HG03097 (cell line): Measurements from ENCODE around the gene PRKCE.

Experiments
- ATAC-seq: cut with Tn5 transposase; IDR thresholded peaks from one replicate; pipeline ENCODE4 v1.9.1; 2021; ENCODE audit not compliant: unreplicated experiment, low FRiP score

Gene PRKCE

DNA sequence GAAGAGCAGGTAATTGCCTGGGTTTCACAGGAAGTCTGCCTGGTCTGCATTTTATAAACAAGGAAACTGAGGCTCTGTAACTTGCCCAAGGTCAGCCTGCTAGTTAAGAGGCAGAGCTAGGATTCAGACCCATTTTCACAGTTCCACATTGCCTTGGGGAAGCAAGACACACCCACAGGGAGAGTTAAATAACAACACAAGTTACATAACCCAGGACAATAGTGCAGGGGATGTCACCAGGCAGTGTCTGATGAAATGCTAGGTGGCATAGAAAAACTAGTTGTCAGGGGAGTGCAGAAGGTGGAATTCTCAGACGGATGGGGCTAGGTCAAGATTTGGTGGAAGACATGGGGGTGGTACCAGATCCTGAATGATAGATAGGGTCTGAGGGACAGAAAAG lies 69.7 kb downstream of the PRKCE start:
- ATAC-seq, result no peak

DNA sequence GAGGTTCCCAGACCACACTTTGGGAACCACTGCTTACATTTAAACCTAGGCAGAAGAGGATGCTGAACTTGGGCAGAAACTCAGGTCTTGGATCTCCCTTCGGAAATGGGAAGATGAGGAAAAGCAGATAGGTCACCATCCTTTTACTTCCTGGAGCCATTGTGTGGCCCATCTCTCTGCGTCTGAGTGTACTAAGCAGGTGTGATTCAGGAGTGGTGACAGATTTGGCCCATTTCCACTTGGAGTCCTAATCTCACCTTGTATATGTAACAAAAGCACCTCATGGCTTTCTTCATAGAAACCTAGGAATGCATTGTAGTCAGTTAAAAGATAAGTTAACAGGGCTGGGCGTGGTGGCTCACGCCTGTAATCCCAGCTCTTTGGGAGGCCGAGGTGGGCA lies 71.0 kb downstream of the PRKCE start:
- ATAC-seq, result no peak

DNA sequence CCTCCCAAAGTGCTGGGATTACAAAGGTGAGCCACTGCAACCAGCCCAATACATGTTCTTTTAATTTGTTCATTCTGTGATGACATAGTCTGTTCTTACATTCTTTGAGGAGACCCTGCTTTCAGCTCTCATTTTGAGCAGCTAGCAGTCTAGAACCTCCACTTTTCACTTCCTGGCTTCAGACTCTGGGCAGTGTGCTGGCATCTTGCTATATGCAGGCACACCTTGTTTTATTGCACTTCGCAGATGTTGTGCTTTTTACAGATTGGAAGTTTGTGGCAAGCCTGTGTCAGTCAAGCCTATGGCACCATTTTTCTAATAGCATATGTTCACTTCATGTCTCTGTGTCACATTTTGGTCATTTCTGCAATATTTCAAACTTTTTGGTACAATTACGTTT lies 72.4 kb downstream of the PRKCE start:
- no peak for ATAC-seq

DNA sequence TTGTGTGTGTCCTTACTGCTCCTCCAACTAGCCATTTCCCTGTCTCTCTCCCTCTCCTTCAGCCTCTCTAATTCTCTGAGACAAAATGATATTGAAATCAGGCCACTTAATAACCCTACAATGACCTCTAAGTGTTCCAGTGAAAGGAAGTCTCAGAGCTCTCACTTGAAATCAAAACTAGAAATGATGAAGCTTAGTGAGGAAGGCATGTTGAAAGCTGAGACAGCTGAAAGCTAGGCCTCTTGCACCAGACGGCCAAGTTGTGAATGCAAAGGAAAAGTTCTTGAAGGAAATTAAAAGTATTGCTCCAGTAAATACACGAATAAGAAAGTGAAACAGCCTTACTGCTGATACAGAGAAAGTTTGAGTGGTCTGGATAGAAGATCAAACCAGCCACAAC lies 72.9 kb downstream of the PRKCE start:
- ATAC-seq, result no peak

DNA sequence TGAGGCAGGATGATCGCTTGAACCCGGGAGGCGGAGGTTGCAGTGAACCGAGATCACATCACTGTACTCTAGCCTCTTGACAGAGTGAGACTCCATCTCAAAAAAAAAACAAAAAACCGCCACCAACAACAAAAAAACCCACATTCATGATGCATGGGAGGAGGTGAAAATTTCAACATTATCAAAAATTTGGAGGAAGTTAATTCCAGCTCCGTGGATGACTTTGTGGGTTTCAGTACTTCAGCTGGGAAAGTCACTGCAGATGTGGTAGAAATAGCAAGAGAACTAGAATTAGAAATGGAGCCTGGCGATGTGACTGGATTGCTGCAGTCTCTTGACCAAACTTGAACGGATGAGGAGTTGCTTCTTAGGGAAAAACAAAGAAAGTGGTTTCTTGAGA lies 74.3 kb downstream of the PRKCE start:
- ATAC-seq, result no peak

DNA sequence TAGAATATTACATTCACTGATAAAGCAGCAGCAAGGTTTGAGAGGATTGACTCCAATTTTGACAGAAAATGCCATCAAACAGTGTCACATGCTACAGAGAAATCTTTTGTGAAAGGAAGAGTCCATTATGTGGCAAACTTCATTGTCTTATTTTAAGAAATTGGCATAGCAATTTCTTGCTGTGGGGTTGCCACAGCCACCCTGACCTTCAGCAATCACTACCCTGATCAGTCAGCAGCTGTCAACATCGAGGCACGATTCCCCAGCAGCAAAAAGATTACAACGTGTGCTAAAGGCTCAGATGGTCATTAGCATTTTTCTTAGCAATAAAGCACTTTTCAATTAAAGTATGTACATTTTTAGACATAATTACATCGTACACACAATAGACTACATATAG lies 74.7 kb downstream of the PRKCE start:
- ATAC-seq, result no peak

DNA sequence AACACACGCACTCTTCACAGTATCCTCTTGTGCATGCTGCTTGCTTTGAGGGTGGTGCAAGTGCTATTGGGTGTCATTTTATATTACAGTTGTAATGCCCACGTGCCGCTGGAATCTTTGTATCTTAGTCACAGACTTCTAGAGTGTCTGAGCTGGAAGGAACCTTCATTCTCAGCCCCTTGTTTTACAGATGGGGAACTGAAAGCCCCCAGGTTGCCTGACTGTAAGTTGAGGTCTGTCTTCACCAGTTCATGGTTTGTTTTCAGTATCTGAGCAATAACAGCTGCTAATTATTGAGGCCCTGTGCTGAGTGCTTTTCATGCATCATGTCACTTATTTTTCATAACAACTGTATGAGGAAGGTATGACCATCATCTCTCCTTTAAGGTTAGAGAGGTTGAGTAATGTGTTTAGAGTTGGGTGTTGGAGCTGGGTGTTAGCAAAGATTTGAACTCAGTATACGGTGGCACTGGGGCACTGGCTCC lies 77.0 kb downstream of the PRKCE start:
- peak; percentile 70 for ATAC-seq

DNA sequence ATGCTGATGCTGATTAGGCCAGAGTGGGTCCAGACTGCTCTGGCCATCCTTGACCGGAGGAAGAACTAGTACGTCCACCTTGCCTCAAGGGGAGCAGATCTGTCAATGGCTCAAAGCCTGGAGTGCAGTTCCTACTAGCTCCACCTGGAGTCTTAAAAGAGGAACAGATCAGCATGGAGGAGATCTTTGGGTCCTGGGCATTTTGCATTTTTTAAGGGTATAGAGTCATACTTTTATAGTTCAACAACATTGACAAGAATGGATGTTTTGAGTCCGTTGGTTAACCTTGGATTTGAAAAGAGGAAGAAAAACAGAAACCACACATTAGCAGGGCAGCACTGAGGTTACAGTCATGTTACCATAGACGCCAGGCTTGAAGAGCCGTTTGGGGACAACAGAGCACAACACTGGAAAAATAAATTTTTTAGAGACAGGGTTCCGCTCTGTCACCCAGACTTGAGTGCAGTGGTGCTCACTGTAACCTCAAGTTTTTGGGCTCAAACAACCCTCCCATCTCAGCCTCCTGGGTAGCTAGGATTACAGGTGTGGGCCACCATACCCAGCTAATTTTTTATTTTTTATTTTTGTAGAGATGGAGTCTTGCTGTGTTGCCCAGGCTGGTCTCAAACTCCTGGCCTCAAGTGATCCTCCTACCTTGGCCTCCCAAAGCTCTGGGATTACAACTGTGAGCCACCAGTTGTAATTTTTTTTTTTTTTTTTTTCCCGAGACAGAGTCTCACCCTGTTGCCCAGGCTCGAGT lies 78.5 kb downstream of the PRKCE start:
- peak; percentile 41 for ATAC-seq

DNA sequence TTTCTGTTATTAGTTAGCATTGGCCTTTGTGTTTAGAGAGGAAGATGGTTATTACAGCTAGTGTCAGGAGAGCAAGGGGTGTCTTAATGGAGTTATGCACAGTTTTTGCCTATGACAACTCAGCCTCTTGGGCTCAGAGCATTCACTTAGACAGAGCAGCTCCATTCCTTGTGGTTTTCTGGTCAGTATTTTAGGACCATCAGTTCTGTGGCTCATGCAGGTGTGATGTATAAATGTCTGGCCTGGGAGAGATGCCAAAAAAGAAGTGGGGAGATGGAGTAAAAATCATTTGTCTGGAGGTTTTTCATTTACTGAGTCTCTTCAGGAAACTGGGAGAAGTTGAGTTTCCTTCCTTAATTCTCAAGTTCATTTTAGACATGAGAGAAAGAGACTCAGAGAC lies 79.7 kb downstream of the PRKCE start:
- ATAC-seq, result no peak

DNA sequence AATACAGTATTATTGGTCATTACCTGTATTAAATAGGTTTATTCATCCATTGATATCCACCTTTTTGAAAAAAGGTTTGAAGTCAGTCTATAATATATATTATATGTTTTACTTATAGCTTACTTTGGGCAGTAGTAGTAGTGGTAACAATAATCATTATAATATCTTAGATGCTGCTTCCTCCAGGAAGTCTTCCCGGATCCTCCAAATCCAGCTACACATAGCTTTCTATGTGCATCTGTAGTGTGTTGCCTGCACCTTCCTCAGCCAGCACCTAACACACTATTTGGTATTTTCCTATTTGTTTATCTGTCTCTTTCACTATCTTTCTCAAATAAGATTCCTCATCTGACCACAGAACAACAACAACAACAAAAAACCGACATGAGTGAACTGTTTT lies 81.0 kb downstream of the PRKCE start:
- no peak for ATAC-seq

DNA sequence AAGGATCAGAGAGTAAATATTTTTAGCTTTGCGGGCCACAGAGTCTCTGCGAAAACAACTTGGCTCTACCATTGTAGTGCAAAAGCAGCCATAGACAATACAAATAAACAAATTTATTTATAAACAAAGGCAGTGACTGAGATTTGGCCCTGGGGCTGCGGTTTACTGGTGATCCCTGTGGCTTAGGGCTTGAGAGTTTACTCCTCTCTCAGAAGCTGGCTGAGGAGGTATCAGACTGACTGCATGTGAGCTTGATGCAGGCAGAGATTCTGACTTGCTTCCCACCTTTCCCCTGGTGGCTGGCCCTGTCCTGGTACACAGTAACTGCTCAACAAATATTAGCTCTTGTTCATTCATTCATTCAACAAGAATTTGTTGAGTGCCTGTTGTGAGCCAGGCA lies 81.5 kb downstream of the PRKCE start:
- no peak for ATAC-seq

DNA sequence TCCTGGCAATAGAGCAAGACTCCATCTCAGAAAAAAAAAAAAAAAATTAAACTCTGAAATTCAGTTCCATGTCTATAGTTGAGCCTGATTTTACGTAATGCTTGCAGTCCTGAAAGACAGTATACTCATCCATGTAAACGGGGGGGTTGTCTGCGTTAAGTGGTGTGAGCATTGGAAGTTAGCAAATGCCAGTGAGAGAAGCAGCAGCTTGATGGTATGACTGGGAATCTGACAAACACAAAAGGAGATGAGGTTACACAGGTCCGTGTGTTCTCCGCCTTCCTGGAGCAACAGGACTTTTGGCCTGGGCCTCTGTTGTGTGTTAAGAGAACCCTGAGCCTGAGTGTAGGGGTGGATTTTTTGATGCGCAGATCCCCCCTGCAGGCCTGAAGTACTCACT lies 82.9 kb downstream of the PRKCE start:
- no peak for ATAC-seq

DNA sequence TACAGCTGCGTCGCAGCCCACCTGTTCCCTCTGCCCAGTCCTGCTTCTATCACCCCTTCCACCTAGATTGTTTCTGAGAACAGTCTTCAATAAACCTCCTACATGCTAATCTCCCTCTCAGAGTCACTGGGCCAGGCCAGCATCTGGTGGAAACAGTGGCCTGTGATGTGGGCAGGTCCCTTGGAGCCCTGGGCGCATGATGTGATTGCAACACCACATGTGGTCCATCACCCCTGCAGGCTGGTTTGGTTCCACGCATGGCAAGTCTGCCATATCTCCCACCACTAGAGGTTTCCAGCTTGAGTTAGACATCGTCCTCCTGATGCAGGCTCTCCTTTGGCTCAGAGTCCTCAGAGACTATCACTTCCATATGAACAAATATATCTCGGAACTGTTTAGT lies 83.5 kb downstream of the PRKCE start:
- no peak for ATAC-seq

DNA sequence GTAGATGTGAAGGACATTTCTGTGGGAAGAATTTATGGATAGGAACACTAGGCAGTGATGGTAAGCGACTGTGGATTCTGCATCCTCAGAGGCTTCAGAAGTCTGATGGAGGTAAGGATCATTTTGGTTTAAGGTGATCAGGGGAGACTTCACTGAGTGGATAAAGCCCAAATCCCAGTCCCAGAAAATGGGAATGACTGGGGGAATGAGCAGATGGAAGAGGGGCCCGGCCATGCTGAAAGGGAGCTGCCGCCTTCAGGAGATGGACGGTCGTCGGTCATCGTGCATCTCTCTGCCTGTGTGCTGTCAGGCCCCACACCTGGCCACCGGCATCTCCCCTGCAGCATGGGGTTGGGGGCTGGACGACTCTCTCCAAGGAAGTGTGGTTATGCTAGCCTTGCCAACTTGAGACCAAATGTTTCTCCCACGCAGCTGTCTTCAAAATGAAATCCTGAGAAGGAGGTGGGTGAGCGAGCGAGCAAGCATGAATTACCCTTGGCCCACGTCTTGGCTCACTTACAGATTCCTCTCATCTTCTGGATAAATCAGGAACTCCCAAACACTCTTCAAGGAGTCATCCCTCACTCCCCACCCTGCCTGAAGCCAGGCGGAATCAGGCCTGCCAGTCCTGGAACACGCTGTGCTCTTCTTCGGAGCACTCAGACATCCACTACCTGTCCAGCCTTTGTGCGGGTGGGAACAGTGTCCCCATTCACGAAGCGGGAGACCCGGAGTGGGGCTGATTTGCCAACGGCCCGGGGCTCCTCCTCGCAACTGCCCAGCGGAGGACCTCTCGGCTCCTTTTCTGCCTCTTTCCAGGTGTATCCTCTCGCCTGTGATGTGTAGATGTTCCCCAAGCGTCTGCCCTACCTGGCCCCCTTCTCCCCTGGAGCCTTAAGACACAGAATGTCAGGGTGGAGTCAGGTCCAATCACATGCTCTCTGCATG lies 85.6 kb downstream of the PRKCE start:
- no peak for ATAC-seq

DNA sequence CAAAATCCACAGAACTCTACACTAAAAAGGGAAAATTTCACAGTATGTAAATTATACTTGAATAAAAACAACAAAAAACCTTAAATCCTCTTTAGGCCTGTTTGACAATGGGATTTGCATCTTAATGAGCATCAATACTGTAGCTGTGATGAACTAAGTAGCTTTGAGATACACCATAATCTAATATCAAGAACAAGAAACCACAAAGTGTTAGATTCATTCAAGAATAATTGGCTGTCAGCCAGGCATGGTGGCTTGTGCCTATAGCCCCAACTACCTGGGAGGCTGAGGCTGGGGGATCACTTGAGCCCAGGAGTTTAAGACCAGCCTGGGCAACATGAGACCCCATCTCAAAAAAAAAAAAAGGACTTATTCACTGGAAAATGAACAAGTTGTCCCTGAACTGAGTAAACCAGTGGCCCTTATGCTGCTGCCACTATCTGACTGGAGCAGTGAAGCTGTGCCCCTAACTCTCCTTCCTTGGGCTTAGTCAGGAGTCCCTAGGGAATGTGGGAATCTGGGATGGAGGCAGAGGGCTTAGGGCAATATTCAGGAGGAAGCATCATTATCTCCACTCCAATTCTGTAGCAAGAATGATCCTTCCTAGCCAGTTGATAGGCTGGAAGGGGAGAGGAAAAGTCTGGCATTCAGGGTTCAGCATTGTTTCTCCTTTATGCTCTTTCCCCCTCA lies 88.5 kb downstream of the PRKCE start:
- no peak for ATAC-seq

DNA sequence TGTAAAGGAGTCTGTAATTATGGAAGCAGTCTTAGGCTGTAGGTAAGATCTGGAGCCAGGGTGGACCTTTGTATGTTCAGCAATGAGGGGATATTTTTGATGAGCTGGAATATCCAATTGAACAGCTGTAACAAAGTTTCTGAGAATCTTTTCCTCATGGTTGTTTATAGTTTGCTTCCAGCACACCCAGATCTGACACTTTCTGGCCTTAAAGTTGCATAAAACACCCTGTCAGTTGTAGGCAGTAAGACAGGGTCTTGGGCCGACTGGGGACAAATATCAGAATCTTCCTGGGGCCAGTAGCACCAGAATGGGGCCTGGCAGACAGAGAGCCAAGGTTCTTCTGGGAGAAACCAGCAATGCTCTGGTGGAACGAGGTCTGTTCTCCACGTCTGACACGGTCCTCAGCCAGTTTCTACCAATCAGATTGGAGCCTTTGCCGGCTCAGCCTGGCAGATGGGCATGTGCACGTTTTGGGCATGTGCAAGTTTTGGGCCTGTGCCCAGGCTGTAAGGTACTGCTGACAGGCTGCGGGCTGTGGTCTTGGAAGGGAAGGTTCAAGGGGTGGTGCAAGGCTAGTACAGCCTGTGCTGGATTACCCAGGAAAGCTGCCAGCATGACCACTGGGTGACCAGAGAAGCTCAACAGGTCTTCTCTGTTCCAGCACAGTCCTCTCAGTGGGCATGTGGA lies 89.8 kb downstream of the PRKCE start:
- ATAC-seq, result no peak

DNA sequence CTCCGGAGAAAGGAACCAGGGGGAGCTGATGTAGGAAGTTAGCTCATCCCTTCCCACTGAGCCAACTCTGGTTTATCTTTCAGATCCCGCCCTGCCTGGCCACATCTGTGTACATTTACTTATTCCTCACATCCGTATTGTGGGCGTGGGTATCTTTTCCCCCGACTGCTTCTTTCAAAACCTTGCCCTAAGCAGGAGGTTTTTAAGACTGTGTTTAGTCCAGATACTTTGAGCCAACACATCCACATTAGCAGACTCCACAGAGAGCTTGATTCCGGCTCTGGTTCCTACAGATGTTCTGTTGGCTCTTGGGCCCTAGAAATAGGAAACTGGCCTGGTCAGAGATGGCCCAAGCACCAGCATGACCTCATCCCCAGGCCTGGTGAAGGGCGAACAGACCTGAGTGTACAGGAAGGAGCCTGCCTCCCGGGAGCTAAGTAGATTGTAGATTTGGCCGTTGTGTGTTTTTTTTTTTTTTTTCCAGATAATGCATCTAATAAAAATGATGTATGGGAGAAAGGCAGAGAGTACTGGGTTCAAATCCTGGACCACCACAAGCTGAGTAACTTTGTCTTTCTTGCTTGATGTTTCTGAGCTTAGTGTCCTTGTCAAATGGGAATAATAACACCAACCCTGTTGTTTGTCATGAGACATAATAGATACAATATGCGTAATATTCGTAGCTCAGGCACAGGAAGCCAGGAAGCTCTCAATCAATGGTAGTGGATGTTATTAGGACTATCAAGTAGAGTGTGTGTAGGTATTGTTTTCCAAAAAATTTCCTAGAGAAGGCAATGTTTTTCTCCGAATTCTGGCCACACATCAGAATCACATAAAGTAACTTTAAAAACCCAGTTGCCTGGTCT lies 92.3 kb downstream of the PRKCE start:
- no peak for ATAC-seq

DNA sequence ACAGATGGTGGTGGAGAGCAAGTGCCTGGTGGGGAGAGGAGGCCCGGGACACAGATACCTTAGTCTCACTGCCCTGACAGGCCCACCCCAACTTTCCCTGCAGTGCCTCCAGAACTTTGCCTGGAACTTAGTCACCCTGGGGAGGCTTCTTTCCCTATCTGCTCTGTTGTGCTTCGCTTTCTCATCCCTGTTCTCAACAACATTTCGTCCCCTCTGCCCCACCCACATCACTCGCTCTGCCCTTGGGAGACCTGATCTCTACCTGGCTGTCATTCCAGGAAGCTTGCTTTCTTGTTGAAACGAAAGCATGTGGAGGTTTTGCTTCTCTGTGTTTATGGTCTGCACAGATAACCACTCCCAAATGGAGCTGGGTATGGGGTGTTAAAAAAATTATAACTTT lies 93.8 kb downstream of the PRKCE start:
- no peak for ATAC-seq

DNA sequence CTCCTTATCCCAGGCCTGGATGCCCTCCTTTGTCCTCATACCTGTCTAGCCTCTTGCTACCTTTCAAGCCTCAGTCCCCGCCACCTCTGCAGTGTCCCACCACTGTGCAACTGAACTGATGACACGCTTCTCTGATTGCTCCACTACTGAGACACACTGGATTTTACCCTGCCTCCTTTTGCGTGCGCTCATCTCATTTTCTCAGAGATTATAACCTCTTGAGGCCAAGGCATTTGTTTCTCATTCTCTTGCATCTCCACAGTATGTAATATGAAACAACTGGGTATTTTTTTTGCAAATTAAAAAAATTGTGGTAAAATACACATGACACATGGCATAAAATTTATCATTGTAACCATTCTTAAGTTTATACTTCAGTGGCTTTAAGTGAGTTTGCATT lies 95.4 kb downstream of the PRKCE start:
- ATAC-seq, result no peak

DNA sequence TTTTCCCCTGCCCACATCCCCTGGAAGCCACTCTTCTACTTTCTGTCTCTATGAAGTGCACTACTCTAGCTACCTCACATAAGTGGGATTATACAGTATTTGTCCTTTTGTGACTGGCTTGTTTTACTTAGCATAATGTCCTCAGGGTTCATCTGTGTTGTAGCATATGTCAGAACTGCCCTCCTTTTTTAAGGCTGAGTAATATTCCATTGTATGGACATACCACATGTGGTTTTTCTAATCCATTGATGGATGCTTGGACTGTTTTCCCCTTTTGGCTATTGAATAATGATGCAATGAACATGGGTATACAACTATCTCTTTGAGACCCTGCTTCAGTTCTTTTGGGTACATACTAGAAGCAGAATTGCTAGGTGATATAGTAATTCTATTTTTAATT lies 95.9 kb downstream of the PRKCE start:
- ATAC-seq, result no peak
